Raji (cell line): ENCODE data around the gene LMOD3.

Experiments used
- POLR2A ChIP-seq: IDR thresholded peaks from 2 replicates; pipeline ENCODE4 v1.6.1; 2011; ENCODE audit warnings: low read depth, low read length, control low read depth; ENCODE audit not compliant: insufficient read depth

Gene LMOD3

GRCh38 chr3:69122403-69122802, at the start of gene LMOD3:
LMOD3 (minus strand) TSS chr3:69122595; CDS start chr3:69122386, 209 bp downstream.
- no peak for TF ChIP-seq POLR2A

GRCh38 chr3:69172058-69172457, 49.7 kb upstream of the LMOD3 start:
- TF ChIP-seq POLR2A, result no peak

- TF ChIP-seq POLR2A, result no peak
Observed at GRCh38 chr3:69166446-69166845, 44.1 kb upstream of the LMOD3 start.

GRCh38 chr3:69165744-69166143, 43.3 kb upstream of the LMOD3 start:
- no peak for TF ChIP-seq POLR2A

- TF ChIP-seq POLR2A, result no peak
Observed at GRCh38 chr3:69164296-69164695, 41.9 kb upstream of the LMOD3 start.

- no peak for TF ChIP-seq POLR2A
Observed at GRCh38 chr3:69162308-69162980, 40.0 kb upstream of the LMOD3 start.

- no peak for TF ChIP-seq POLR2A
Observed at GRCh38 chr3:69161587-69162307, 39.4 kb upstream of the LMOD3 start.

GRCh38 chr3:69160525-69160924, 38.1 kb upstream of the LMOD3 start:
- no peak for TF ChIP-seq POLR2A

- no peak for TF ChIP-seq POLR2A
Observed at GRCh38 chr3:69160107-69160506, 37.7 kb upstream of the LMOD3 start.

GRCh38 chr3:69149586-69149985, 27.2 kb upstream of the LMOD3 start:
- no peak for TF ChIP-seq POLR2A

GRCh38 chr3:69145688-69146087, 23.3 kb upstream of the LMOD3 start:
- no peak for TF ChIP-seq POLR2A

- no peak for TF ChIP-seq POLR2A
Observed at GRCh38 chr3:69144631-69145245, 22.3 kb upstream of the LMOD3 start.

- no peak for TF ChIP-seq POLR2A
Observed at GRCh38 chr3:69143612-69144011, 21.2 kb upstream of the LMOD3 start.

- TF ChIP-seq POLR2A, result no peak
Observed at GRCh38 chr3:69142797-69143454, 20.5 kb upstream of the LMOD3 start.

GRCh38 chr3:69142090-69142489, 19.7 kb upstream of the LMOD3 start:
- TF ChIP-seq POLR2A, result no peak

GRCh38 chr3:69141313-69141712, 18.9 kb upstream of the LMOD3 start:
- TF ChIP-seq POLR2A, result no peak
